HepG2 (cell line): ENCODE results near the gene DTYMK. TPM values are rescaled to one million over a fixed set of nuclear protein-coding genes. Genes with fewer than 3 reads are reported as not detected.
A peak's percentile ranks its signal among the peaks of the same experiment; 100 is the strongest.

Source experiments
- ATRX ChIP-seq: sonication (generic); formaldehyde crosslinking; IDR thresholded peaks from 2 replicates; pipeline ENCODE4 v1.4.0; 2020; ENCODE audit warnings: missing genetic modification reagents, borderline replicate concordance
- CREB3 ChIP-seq: sonication (generic); formaldehyde crosslinking; IDR thresholded peaks from 2 replicates; pipeline ENCODE4 v1.5.0; 2020; ENCODE audit warnings: missing genetic modification reagents
- FOXJ3 ChIP-seq: sonication (generic); formaldehyde crosslinking; IDR thresholded peaks from 2 replicates; pipeline ENCODE4 v1.4.0; 2020; ENCODE audit warnings: missing genetic modification reagents, mild to moderate bottlenecking, borderline replicate concordance
- IKZF4 ChIP-seq: sonication (generic); formaldehyde crosslinking; IDR thresholded peaks from 2 replicates; pipeline ENCODE4 v1.5.1; 2020; ENCODE audit warnings: borderline replicate concordance, mild to moderate bottlenecking, low read depth, missing genetic modification reagents; ENCODE audit errors: not compliant biosample characterization
- IRF2 ChIP-seq: IDR thresholded peaks from 2 replicates; pipeline ENCODE4 v1.6.1; 2018; ENCODE audit warnings: missing genetic modification reagents, missing compliant biosample characterization
- KLF9 ChIP-seq: IDR thresholded peaks from 2 replicates; pipeline ENCODE4 v1.6.1; 2016; ENCODE audit warnings: low read depth
- MYNN ChIP-seq: sonication (generic); formaldehyde crosslinking; IDR thresholded peaks from 2 replicates; pipeline ENCODE4 v1.4.0; 2020; ENCODE audit warnings: mild to moderate bottlenecking, low read depth, missing genetic modification reagents
- NR2F2 ChIP-seq: IDR thresholded peaks from 2 replicates; pipeline ENCODE4 v1.6.1; 2012; ENCODE audit warnings: low read depth, inconsistent platforms, borderline replicate concordance
- PBX2 ChIP-seq: IDR thresholded peaks from 2 replicates; pipeline ENCODE4 v1.6.1; 2016; ENCODE audit warnings: control low read depth
- POGZ ChIP-seq: sonication (generic); formaldehyde crosslinking; IDR thresholded peaks from 2 replicates; pipeline ENCODE4 v1.4.0; 2020; ENCODE audit warnings: mild to moderate bottlenecking, missing genetic modification reagents
- REL ChIP-seq: sonication (generic); formaldehyde crosslinking; conservative IDR thresholded peaks from 2 replicates; pipeline ENCODE4 v1.8.0; 2022; ENCODE audit warnings: mild to moderate bottlenecking, missing genetic modification reagents, moderate library complexity
- TARDBP ChIP-seq: sonication (generic); formaldehyde crosslinking; IDR thresholded peaks from 2 replicates; pipeline ENCODE4 v1.8.0; 2022; ENCODE audit warnings: mild to moderate bottlenecking, missing genetic modification reagents
- TBP ChIP-seq: sonication (generic); formaldehyde crosslinking; IDR thresholded peaks from 2 replicates; pipeline ENCODE4 v1.5.0; 2020; ENCODE audit warnings: missing genetic modification reagents
- THAP11 ChIP-seq: IDR thresholded peaks from 2 replicates; pipeline ENCODE4 v1.6.1; 2016; ENCODE audit warnings: missing biosample characterization, missing genetic modification reagents
- TRIM24 ChIP-seq: sonication (generic); formaldehyde crosslinking; IDR thresholded peaks from 2 replicates; pipeline ENCODE4 v1.8.0; 2022; ENCODE audit warnings: mild to moderate bottlenecking, missing genetic modification reagents
- ZBTB1 ChIP-seq: sonication (generic); formaldehyde crosslinking; IDR thresholded peaks from 2 replicates; pipeline ENCODE4 v1.4.0; 2020; ENCODE audit warnings: missing genetic modification reagents, borderline replicate concordance
- ZBTB42 ChIP-seq: sonication (generic); formaldehyde crosslinking; IDR thresholded peaks from 2 replicates; pipeline ENCODE4 v1.5.0; 2020; ENCODE audit warnings: mild to moderate bottlenecking, missing genetic modification reagents
- ZKSCAN1 ChIP-seq: fragments of 150-350 bp; IDR thresholded peaks from 2 replicates; pipeline ENCODE4 v1.6.1; 2014; ENCODE audit warnings: low read length
- ZNF143 ChIP-seq: sonication (generic); formaldehyde crosslinking; IDR thresholded peaks from 2 replicates; pipeline ENCODE4 v1.4.0; 2020; ENCODE audit warnings: missing genetic modification reagents
- ZNF18 ChIP-seq: sonication (generic); formaldehyde crosslinking; IDR thresholded peaks from 2 replicates; pipeline ENCODE4 v1.8.0; 2022; ENCODE audit warnings: mild to moderate bottlenecking, missing genetic modification reagents; ENCODE audit not compliant: insufficient replicate concordance
- ZNF230 ChIP-seq: sonication (generic); formaldehyde crosslinking; IDR thresholded peaks from 2 replicates; pipeline ENCODE4 v1.4.0; 2020; ENCODE audit warnings: mild to moderate bottlenecking, missing genetic modification reagents
- ZNF512 ChIP-seq: sonication (generic); formaldehyde crosslinking; IDR thresholded peaks from 2 replicates; pipeline ENCODE4 v1.4.0; 2020; ENCODE audit warnings: mild to moderate bottlenecking, missing genetic modification reagents
- ZNF577 ChIP-seq: sonication (generic); formaldehyde crosslinking; IDR thresholded peaks from 2 replicates; pipeline ENCODE4 v1.4.0; 2020; ENCODE audit warnings: mild to moderate bottlenecking, low read depth, missing genetic modification reagents, borderline replicate concordance
- ZNF580 ChIP-seq: IDR thresholded peaks from 2 replicates; pipeline ENCODE4 v1.6.1; 2016; ENCODE audit warnings: low read depth, borderline replicate concordance
- ZNF619 ChIP-seq: sonication (generic); formaldehyde crosslinking; IDR thresholded peaks from 2 replicates; pipeline ENCODE4 v1.4.0; 2020; ENCODE audit warnings: mild to moderate bottlenecking, missing genetic modification reagents
- ZNF891 ChIP-seq: sonication (generic); formaldehyde crosslinking; IDR thresholded peaks from 2 replicates; pipeline ENCODE4 v1.5.0; 2020; ENCODE audit warnings: mild to moderate bottlenecking, missing genetic modification reagents
- polyA plus RNA-seq, 8 experiments: library from polyadenylated mRNA; depleted of rRNA in 3 of 8; stranded (reverse) in 7 of 8; unstranded in 1 of 8; fragments of >200 nt; fragmentation: Illumina TruSeq in 4 of 8; extraction: Trizol in 4 of 8; gene quantifications; 2 replicates each; pipeline versions ENCODE4 v1.2.1 to v1.2.3, GENCODE V29; 2011 to 2016; ENCODE audit warnings: low read depth in 4 of 8, missing spikeins in 1 of 8, mixed read lengths in 1 of 8; ENCODE audit not compliant: insufficient read depth in 1 of 8
- total RNA-seq, 5 experiments: library from RNA; depleted of rRNA; stranded (reverse); fragments of >200 nt; fragmentation: Illumina TruSeq; extraction: Trizol; gene quantifications; 2 replicates each; pipeline ENCODE4 v1.2.3, GENCODE V29; 2016; ENCODE audit warnings: low read depth in 1 of 5

The DTYMK gene
- total and polyA plus RNA-seq, 2 of the 13 experiments (the other 11 are each of a cell fraction or from before 2014, with no cell fraction given) = 57.5 to 134 TPM

GRCh38 chr2:241637018-241637794 is 49.4 kb downstream of the DTYMK start, which contains the start of the genes ATG4B and THAP4 (continued):
- TF ChIP-seq CREB3 (CRISPR knock-in tag) (no peak; the same call in 1 of the 2 replicates), IRF2 (peak; percentile 92; the same call in 1 of the 2 replicates), IKZF4 (peak; percentile 18), ZBTB1 (CRISPR knock-in tag) (no peak), ZNF891 (CRISPR knock-in tag) (peak; percentile 83), PBX2 (no peak), FOXJ3 (CRISPR knock-in tag) (no peak), TBP (CRISPR knock-in tag) (peak; percentile 68; the same call in 1 of the 2 replicates), ZNF230 (CRISPR knock-in tag) (0 out of 2 replicates have a peak, but pooled peaks have one; percentile 81), THAP11 (CRISPR knock-in tag) (peak; percentile 95), ZNF143 (CRISPR knock-in tag) (peak; percentile 72), REL (peak; percentile 94), ZNF619 (peak; percentile 94; the same call in 1 of the 2 replicates), TARDBP (CRISPR knock-in tag) (peak; percentile 97), ZBTB42 (CRISPR knock-in tag) (no peak), ZNF577 (CRISPR knock-in tag) (no peak), ZNF18 (CRISPR knock-in tag) (no peak), POGZ (peak; percentile 70; the same call in 1 of the 2 replicates), ZKSCAN1 (peak; percentile 68), KLF9 (no peak; the same call in 1 of the 2 replicates), ZNF512 (CRISPR knock-in tag) (no peak), MYNN (no peak), ZNF580 (CRISPR knock-in tag) (no peak; the same call in 1 of the 2 replicates), ATRX (CRISPR knock-in tag) (no peak), NR2F2 (no peak), TRIM24 (CRISPR knock-in tag) (no peak)
